ENCODE measurements around the gene TMEM255B. TPM values are rescaled to one million over a fixed set of nuclear protein-coding genes. Genes with fewer than 3 reads are reported as not detected.
A peak's percentile ranks its signal among the peaks of the same experiment; 100 is the strongest.

TMEM255B gene
- polyA plus RNA-seq, 3 donors = 5.1 to 7.5 (median 5.9) TPM

DNA sequence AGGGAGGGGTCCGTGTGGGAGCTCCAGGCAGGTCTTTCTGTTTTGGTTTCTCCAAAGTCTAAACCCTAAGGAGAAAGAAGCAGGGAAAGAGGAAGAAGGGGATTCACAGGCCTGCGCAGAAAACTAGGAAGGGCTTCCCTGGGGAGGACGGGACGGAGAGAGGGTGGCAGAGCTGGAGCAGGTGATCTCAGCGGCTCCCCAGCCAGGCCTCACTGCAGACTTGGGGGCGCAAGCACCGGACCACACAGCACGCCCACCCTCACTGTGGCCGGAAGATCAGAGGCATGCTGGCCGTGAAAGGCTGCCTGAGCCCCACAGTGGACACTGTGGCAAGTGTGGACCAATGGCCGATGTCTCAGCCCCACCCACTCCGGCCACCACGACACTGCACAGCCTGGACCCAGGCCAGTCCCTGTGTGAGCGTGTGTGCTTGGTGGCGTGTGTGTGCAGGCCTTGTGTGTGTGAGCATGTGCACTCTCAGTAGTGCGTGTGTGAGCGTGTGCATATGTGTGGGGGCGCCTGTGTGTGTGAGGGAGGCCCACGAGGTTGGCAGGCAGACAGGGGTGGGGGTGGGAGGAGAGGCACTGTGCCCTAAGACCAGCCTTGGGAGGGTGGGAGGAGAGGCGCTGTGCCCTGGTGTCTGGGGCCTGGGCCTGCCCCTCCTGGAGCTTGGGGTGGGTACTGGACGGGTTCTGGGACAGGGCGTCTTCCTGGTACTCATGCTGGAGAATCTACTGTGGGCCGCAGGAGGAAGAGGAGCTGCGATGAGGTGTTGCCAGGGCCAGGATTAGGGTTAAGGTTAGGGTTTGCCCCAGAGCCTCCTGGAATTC, 15.4 kb upstream of the TMEM255B start:
- peak overlapping the region in 1 of 7 donors; percentile 18 for H3K27ac Mint-ChIP-seq
- H3K36me3 ChIP-seq (replicated peaks in 1 of 2; ENCODE audit: control insufficient read depth in 1 of 2, insufficient read depth in 2 of 2, low read length in 2 of 2) = no peaks in the 10 kb centered on the region
- H3K79me2 ChIP-seq (ENCODE audit: insufficient read depth, low read length) = no peaks in the 10 kb centered on the region
- H3K4me3 Mint-ChIP-seq = peak overlapping the region in 1 of 2 donors; percentile 67
- intact Hi-C loops (cut with micrococcal nuclease) = no loop called here
- no peaks in the 10 kb centered on the region for H3K9me3 ChIP-seq (replicated peaks in 1 of 2; ENCODE audit: control insufficient read depth in 1 of 2, insufficient read depth in 1 of 2, low read length in 2 of 2)
- H3K27me3 ChIP-seq (ENCODE audit: control insufficient read depth in 2 of 2, insufficient read depth in 2 of 2, low read length in 2 of 2) = peaks cover 0 to 14% of the 10 kb centered on the region in 2 donors
- no peaks in the 10 kb centered on the region for H3K9me3 Mint-ChIP-seq
- peaks cover 22 to 28% of the 10 kb centered on the region in 2 donors for H3K4me1 ChIP-seq (ENCODE audit: control insufficient read depth in 1 of 2, insufficient read depth in 2 of 2, low read length in 2 of 2)
- no peaks in the 10 kb centered on the region for H4K20me1 ChIP-seq (ENCODE audit: insufficient read depth, low read length)
- no peak for TF ChIP-seq CTCF (IDR thresholded peaks at IDR 0.05)
- H3K36me3 Mint-ChIP-seq = no peaks in the 10 kb centered on the region
- H2AFZ ChIP-seq (ENCODE audit: insufficient read depth, low read depth, low read length, poor library complexity, severe bottlenecking) = no peak overlapping the region
- H3K4me1 Mint-ChIP-seq = peaks cover 27% of the 10 kb centered on the region
- no peak for DNase-seq
- no peak overlapping the region for H3K27ac ChIP-seq (ENCODE audit: low read depth in 1 of 2, low read length in 2 of 2)
- H3K4me2 ChIP-seq (replicated peaks; ENCODE audit: extremely low read depth, low read length, poor library complexity, severe bottlenecking) = no peak overlapping the region
- H3K9ac ChIP-seq (ENCODE audit: insufficient read depth, low read length, poor library complexity, severe bottlenecking) = no peak overlapping the region
- WGBS (ENCODE audit: insufficient coverage) = 86% methylated on average over 19 of the region's 24 CpGs
- H3K27me3 Mint-ChIP-seq (ENCODE audit: low read depth in 3 of 3) = peaks cover 32 to 56% (median 40%) of the 10 kb centered on the region in 3 donors
- H3K4me3 ChIP-seq (replicated peaks in 1 of 3; ENCODE audit: low read depth in 2 of 3, low read length in 3 of 3) = no peak overlapping the region

- Histone ChIP-seq H3K27ac (ENCODE audit: low read depth in 1 of 2, low read length in 2 of 2) (no peak overlapping the region), H3K4me2 (replicated peaks; ENCODE audit: extremely low read depth, low read length, poor library complexity, severe bottlenecking) (no peak overlapping the region), H3K36me3 (replicated peaks in 1 of 2; ENCODE audit: control insufficient read depth in 1 of 2, insufficient read depth in 2 of 2, low read length in 2 of 2) (no peaks in the 10 kb centered on the region), H2AFZ (ENCODE audit: insufficient read depth, low read depth, low read length, poor library complexity, severe bottlenecking) (no peak overlapping the region), H3K4me1 (ENCODE audit: control insufficient read depth in 1 of 2, insufficient read depth in 2 of 2, low read length in 2 of 2) (peaks cover 22 to 28% of the 10 kb centered on the region in 2 donors), H3K79me2 (ENCODE audit: insufficient read depth, low read length) (no peaks in the 10 kb centered on the region), H3K9me3 (replicated peaks in 1 of 2; ENCODE audit: control insufficient read depth in 1 of 2, insufficient read depth in 1 of 2, low read length in 2 of 2) (no peaks in the 10 kb centered on the region), H3K9ac (ENCODE audit: insufficient read depth, low read length, poor library complexity, severe bottlenecking) (no peak overlapping the region), H3K4me3 (replicated peaks in 1 of 3; ENCODE audit: low read depth in 2 of 3, low read length in 3 of 3) (no peak overlapping the region), H4K20me1 (ENCODE audit: insufficient read depth, low read length) (no peaks in the 10 kb centered on the region), H3K27me3 (ENCODE audit: control insufficient read depth in 2 of 2, insufficient read depth in 2 of 2, low read length in 2 of 2) (peaks cover 0 to 13% of the 10 kb centered on the region in 2 donors)
- Mint-ChIP-seq H3K27ac (no peak overlapping the region), H3K36me3 (no peaks in the 10 kb centered on the region), H3K9me3 (no peaks in the 10 kb centered on the region), H3K4me3 (no peak overlapping the region), H3K27me3 (ENCODE audit: low read depth in 3 of 3) (peaks cover 31 to 53% (median 37%) of the 10 kb centered on the region in 3 donors), H3K4me1 (peaks cover 27% of the 10 kb centered on the region)
- TF ChIP-seq CTCF (IDR thresholded peaks at IDR 0.05) = no peak
- intact Hi-C loops (cut with micrococcal nuclease) = no loop called here
- WGBS (ENCODE audit: insufficient coverage) = 91% methylated on average over 14 of the region's 21 CpGs
- DNase-seq = no peak
Observed at GRCh38 chr13:113744197-113745000, 14.6 kb upstream of the TMEM255B start.

Measured in CD14-positive monocyte (primary cell).